Neuronal stem cell (in vitro differentiated cells): ENCODE results near the gene PCSK5.

ENCODE experiments used
- DNase-seq: peaks from one replicate; pipeline ENCODE4 v3.0.0-alpha.2; 2013; ENCODE audit warnings: low spot score
- H2AFZ ChIP-seq: one replicate; pipeline ENCODE4 v1.6.1; 2013; ENCODE audit warnings: mild to moderate bottlenecking, low read length, inconsistent platforms
- H2AK5ac ChIP-seq: 2 replicates; pipeline ENCODE4 v1.6.1; 2013; ENCODE audit warnings: low read depth, mild to moderate bottlenecking, inconsistent platforms, low read length, moderate library complexity, mixed read lengths
- H2BK120ac ChIP-seq: 2 replicates; pipeline ENCODE4 v1.6.1; 2013; ENCODE audit warnings: low read depth, mild to moderate bottlenecking, inconsistent platforms, low read length, moderate library complexity, mixed read lengths
- H2BK12ac ChIP-seq: one replicate; pipeline ENCODE4 v1.6.1; 2013; ENCODE audit warnings: low read length, inconsistent platforms
- H2BK15ac ChIP-seq: 2 replicates; pipeline ENCODE4 v1.6.1; 2013; ENCODE audit warnings: mild to moderate bottlenecking, low read length, inconsistent platforms, mixed read lengths
- H2BK5ac ChIP-seq: one replicate; pipeline ENCODE4 v1.6.1; 2013; ENCODE audit warnings: inconsistent platforms, mild to moderate bottlenecking, low read length, moderate library complexity
- H3K14ac ChIP-seq: one replicate; pipeline ENCODE4 v1.6.1; 2013; ENCODE audit warnings: low read length, inconsistent platforms
- H3K18ac ChIP-seq: 2 replicates; pipeline ENCODE4 v1.6.1; 2013; ENCODE audit warnings: low read length, inconsistent platforms
- H3K23ac ChIP-seq: 2 replicates; pipeline ENCODE4 v1.6.1; 2013; ENCODE audit warnings: low read depth, mild to moderate bottlenecking, mixed read lengths, low read length, inconsistent platforms; ENCODE audit not compliant: poor library complexity
- H3K27ac ChIP-seq: replicated peaks from 3 replicates; pipeline ENCODE4 v1.5.1; 2013; ENCODE audit warnings: low read length, inconsistent platforms
- H3K27me3 ChIP-seq, 3 experiments: 2 replicates each; pipeline ENCODE4 v1.6.1; 2013; ENCODE audit warnings: low read length in 3 of 3, mild to moderate bottlenecking in 2 of 3, inconsistent platforms in 1 of 3, low read depth in 1 of 3, mixed read lengths in 1 of 3, moderate library complexity in 1 of 3; ENCODE audit not compliant: control insufficient read depth in 3 of 3, insufficient read depth in 3 of 3
- H3K36me3 ChIP-seq, 2 donors: replicated peaks in 1 of 2; 2 replicates each; pipeline ENCODE4 v1.6.1; 2013; ENCODE audit warnings: low read length in 2 of 2; ENCODE audit not compliant: control insufficient read depth in 2 of 2, insufficient read depth in 2 of 2
- H3K4ac ChIP-seq: 2 replicates; pipeline ENCODE4 v1.6.1; 2013; ENCODE audit warnings: inconsistent platforms, mild to moderate bottlenecking, low read length, moderate library complexity
- H3K4me1 ChIP-seq, 2 donors: 1 replicate in 1 of 2; 2 replicates in 1 of 2; pipeline ENCODE4 v1.6.1; 2013; ENCODE audit warnings: low read length in 2 of 2, low read depth in 1 of 2; ENCODE audit not compliant: control insufficient read depth in 2 of 2, insufficient read depth in 1 of 2
- H3K4me2 ChIP-seq: one replicate; pipeline ENCODE4 v1.6.1; 2013; ENCODE audit warnings: mild to moderate bottlenecking, low read length, inconsistent platforms; ENCODE audit not compliant: insufficient read depth, poor library complexity, severe bottlenecking
- H3K4me3 ChIP-seq, 2 donors: 2 replicates each; pipeline ENCODE4 v1.5.1; 2013; ENCODE audit warnings: low read length in 2 of 2, mild to moderate bottlenecking in 2 of 2, inconsistent platforms in 1 of 2, moderate library complexity in 1 of 2
- H3K79me1 ChIP-seq: one replicate; pipeline ENCODE4 v1.6.1; 2013; ENCODE audit warnings: low read depth, mild to moderate bottlenecking, inconsistent platforms, low read length, moderate library complexity
- H3K9ac ChIP-seq: one replicate; pipeline ENCODE4 v1.6.1; 2013; ENCODE audit warnings: mild to moderate bottlenecking, low read depth, low read length, inconsistent platforms; ENCODE audit not compliant: poor library complexity
- H3K9me3 ChIP-seq, 2 donors: replicated peaks in 1 of 2; 2 replicates each; pipeline versions ENCODE3 to v1.6.1; 2013; ENCODE audit warnings: low read length in 2 of 2, mild to moderate bottlenecking in 2 of 2, inconsistent platforms in 1 of 2, low read depth in 1 of 2, mixed read lengths in 1 of 2, moderate library complexity in 1 of 2; ENCODE audit not compliant: control insufficient read depth in 2 of 2, insufficient read depth in 1 of 2
- H4K8ac ChIP-seq: one replicate; pipeline ENCODE4 v1.6.1; 2013; ENCODE audit warnings: low read depth, mild to moderate bottlenecking, inconsistent platforms, low read length, moderate library complexity
- H4K91ac ChIP-seq: one replicate; pipeline ENCODE4 v1.6.1; 2013; ENCODE audit warnings: low read length, low read depth, mild to moderate bottlenecking, inconsistent platforms; ENCODE audit not compliant: poor library complexity
- WGBS, 2 donors: extraction: QIAGEN DNeasy Blood & Tissue Kit; methylation state at CpG; one replicate each; pipeline ENCODE4 v1.1.7; 2013; ENCODE audit warnings: missing lambda C conversion rate in 2 of 2, mixed read lengths in 1 of 2; ENCODE audit not compliant: insufficient read length in 2 of 2, insufficient replicate concordance in 1 of 2; ENCODE audit errors: extremely low coverage in 2 of 2; 5-methylcytosine and 5-hydroxymethylcytosine counted together

Gene PCSK5

GRCh38 chr9:76240578-76240977 lies 350.1 kb downstream of the PCSK5 start:
- no peak overlapping the region for H3K4me2 ChIP-seq
- no peak overlapping the region for H3K23ac ChIP-seq
- no peak overlapping the region for H3K18ac ChIP-seq
- H4K91ac ChIP-seq: no peak overlapping the region
- H3K9me3 ChIP-seq: no peaks in the 10 kb centered on the region
- no peak overlapping the region for H2BK120ac ChIP-seq
- H3K27ac ChIP-seq: no peak overlapping the region
- peaks cover 0 to 1% of the 10 kb centered on the region in 2 donors for H3K4me1 ChIP-seq
- no peaks in the 10 kb centered on the region for H3K79me1 ChIP-seq
- DNase-seq: no peak
- H2BK12ac ChIP-seq: no peak overlapping the region
- no peak overlapping the region for H3K4ac ChIP-seq
- H2AK5ac ChIP-seq: no peak overlapping the region
- H3K14ac ChIP-seq: no peak overlapping the region
- H2AFZ ChIP-seq: no peak overlapping the region
- no peak overlapping the region for H3K9ac ChIP-seq
- no peak overlapping the region for H2BK5ac ChIP-seq
- H3K36me3 ChIP-seq: no peaks in the 10 kb centered on the region
- H4K8ac ChIP-seq: no peak overlapping the region
- H3K27me3 ChIP-seq: peaks cover 0 to 6% (median 0%) of the 10 kb centered on the region in 3 experiments
- no peak overlapping the region for H3K4me3 ChIP-seq
- no peak overlapping the region for H2BK15ac ChIP-seq
- WGBS, 2 donors: no CpG with 5 or more reads among the region's 1 CpG

DNA sequence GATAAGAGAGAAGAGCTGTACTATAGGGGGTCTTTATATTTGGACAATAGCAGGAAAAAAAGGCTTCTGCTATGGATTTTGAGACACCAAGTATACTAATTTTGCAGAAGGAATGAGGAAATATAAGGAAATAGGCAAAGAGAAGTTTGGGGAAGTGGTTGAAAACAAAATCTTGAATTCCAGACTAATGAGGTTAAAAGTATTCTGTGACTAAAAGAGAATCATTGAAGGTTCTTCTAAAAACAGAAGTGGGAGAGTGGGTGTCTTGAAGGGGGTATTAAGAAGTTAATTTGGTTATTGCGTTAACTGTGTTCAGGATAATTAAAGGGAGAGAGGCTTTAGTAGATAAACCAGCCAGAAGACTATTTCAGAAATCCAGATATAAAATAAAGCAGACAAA lies 355.0 kb downstream of the PCSK5 start:
- Histone ChIP-seq H3K79me1 (no peaks in the 10 kb centered on the region), H2AFZ (no peak overlapping the region), H3K18ac (no peak overlapping the region), H3K36me3 (no peaks in the 10 kb centered on the region), H3K14ac (no peak overlapping the region), H3K9me3 (peaks cover 0 to 2% of the 10 kb centered on the region in 2 donors), H4K91ac (no peak overlapping the region), H2BK12ac (no peak overlapping the region), H2BK15ac (no peak overlapping the region), H3K4me2 (no peak overlapping the region), H4K8ac (no peak overlapping the region), H2BK120ac (no peak overlapping the region), H3K4ac (no peak overlapping the region), H3K9ac (no peak overlapping the region), H3K4me1 (peaks cover 0 to 2% of the 10 kb centered on the region in 2 donors), H2BK5ac (no peak overlapping the region), H3K27me3 (no peaks in the 10 kb centered on the region), H3K23ac (no peak overlapping the region), H2AK5ac (no peak overlapping the region), H3K4me3 (no peak overlapping the region), H3K27ac (no peak overlapping the region)
- DNase-seq: no peak
- WGBS, 2 donors: 100% methylated on average over 1 of the region's 1 CpG; no CpG with 5 or more reads in 1 of the 2 donors

- Histone ChIP-seq H3K27me3 (no peaks in the 10 kb centered on the region), H3K14ac (no peak overlapping the region), H3K9ac (no peak overlapping the region), H3K23ac (no peak overlapping the region), H2BK5ac (no peak overlapping the region), H2BK15ac (no peak overlapping the region), H3K79me1 (no peaks in the 10 kb centered on the region), H2AFZ (no peak overlapping the region), H3K27ac (no peak overlapping the region), H3K4me1 (peaks cover 0 to 2% of the 10 kb centered on the region in 2 donors), H3K18ac (no peak overlapping the region), H3K4me2 (no peak overlapping the region), H3K4ac (no peak overlapping the region), H3K36me3 (no peaks in the 10 kb centered on the region), H2AK5ac (no peak overlapping the region), H2BK12ac (peak overlapping the region; percentile 59), H3K9me3 (peaks cover 0 to 2% of the 10 kb centered on the region in 2 donors), H4K91ac (no peak overlapping the region), H4K8ac (no peak overlapping the region), H2BK120ac (no peak overlapping the region), H3K4me3 (no peak overlapping the region)
- no peak for DNase-seq
- WGBS, 2 donors: no CpG with 5 or more reads among the region's 9 CpGs
These were observed 356.2 kb downstream of the PCSK5 start for GRCh38 chr9:76246680-76247079.

DNA sequence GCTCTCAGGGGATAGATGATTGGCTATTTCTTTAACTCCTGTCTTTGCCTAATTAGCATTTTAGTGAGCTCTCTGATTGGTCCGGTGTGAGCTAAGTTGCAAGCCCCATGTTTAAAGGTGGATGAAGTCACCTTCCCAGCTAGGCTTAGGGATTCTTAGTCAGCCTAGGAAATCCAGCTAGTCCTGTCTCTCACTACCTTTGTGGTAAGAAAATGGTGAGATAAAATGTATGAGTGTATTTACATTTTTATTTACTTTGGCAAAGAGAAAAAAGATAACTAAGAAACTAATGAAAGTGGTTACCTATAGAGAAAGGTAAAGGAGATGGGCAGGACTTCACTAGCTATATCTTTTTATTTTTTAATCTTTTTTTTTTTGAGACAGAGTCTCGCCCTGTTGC lies 357.0 kb downstream of the PCSK5 start:
- Histone ChIP-seq H3K23ac (no peak overlapping the region), H2BK120ac (no peak overlapping the region), H4K8ac (no peak overlapping the region), H2AFZ (no peak overlapping the region), H4K91ac (no peak overlapping the region), H3K4me1 (peaks cover 0 to 2% of the 10 kb centered on the region in 2 donors), H3K9me3 (peaks cover 0 to 2% of the 10 kb centered on the region in 2 donors), H3K36me3 (no peaks in the 10 kb centered on the region), H3K27ac (no peak overlapping the region), H3K18ac (no peak overlapping the region), H3K27me3 (no peaks in the 10 kb centered on the region), H2BK5ac (no peak overlapping the region), H3K9ac (no peak overlapping the region), H3K4me3 (no peak overlapping the region), H2BK15ac (no peak overlapping the region), H3K4ac (no peak overlapping the region), H2BK12ac (no peak overlapping the region), H2AK5ac (no peak overlapping the region), H3K14ac (no peak overlapping the region), H3K4me2 (no peak overlapping the region), H3K79me1 (no peaks in the 10 kb centered on the region)
- WGBS, 2 donors: no CpG with 5 or more reads among the region's 2 CpGs
- no peak for DNase-seq
